IMR-90 (cell line): Measurements from ENCODE around the gene ARHGDIA.

Experiments
- CEBPB ChIP-seq: IDR thresholded peaks from 2 replicates; pipeline ENCODE4 v1.6.1; 2012; ENCODE audit warnings: low read depth, low read length, improper control_type of control experiment
- CHD1 ChIP-seq: IDR thresholded peaks from 2 replicates; pipeline ENCODE4 v1.6.1; 2012; ENCODE audit warnings: low read depth, low read length, improper control_type of control experiment
- CTCF ChIP-seq: conservative IDR thresholded peaks from 2 replicates; pipeline ENCODE4 v1.5.1; 2012; ENCODE audit warnings: mild to moderate bottlenecking, low read depth, low read length, improper control_type of control experiment
- ELK1 ChIP-seq: fragments of 150-350 bp; IDR thresholded peaks from 2 replicates; pipeline ENCODE4 v1.6.1; 2016; ENCODE audit warnings: low read depth, mild to moderate bottlenecking, low read length, moderate library complexity, borderline replicate concordance
- FOS ChIP-seq: fragments of 150-350 bp; IDR thresholded peaks from 2 replicates; pipeline ENCODE4 v1.6.1; 2016; ENCODE audit warnings: low read depth, low read length
- MAFK ChIP-seq: IDR thresholded peaks from 2 replicates; pipeline ENCODE4 v1.6.1; 2012; ENCODE audit warnings: low read depth, low read length, improper control_type of control experiment
- MAZ ChIP-seq: IDR thresholded peaks from 2 replicates; pipeline ENCODE4 v1.6.1; 2012; ENCODE audit warnings: low read depth, mild to moderate bottlenecking, low read length, improper control_type of control experiment, moderate library complexity, borderline replicate concordance
- MXI1 ChIP-seq: IDR thresholded peaks from 2 replicates; pipeline ENCODE4 v1.6.1; 2012; ENCODE audit warnings: low read depth, mild to moderate bottlenecking, low read length, moderate library complexity, borderline replicate concordance
- NFE2L2 ChIP-seq: fragments of 150-350 bp; IDR thresholded peaks from 2 replicates; pipeline ENCODE4 v1.6.1; 2016; ENCODE audit warnings: low read depth, mild to moderate bottlenecking, low read length
- POLR2A ChIP-seq: IDR thresholded peaks from 2 replicates; pipeline ENCODE4 v1.6.1; 2012; ENCODE audit warnings: mild to moderate bottlenecking, low read depth, low read length
- RAD21 ChIP-seq: IDR thresholded peaks from 2 replicates; pipeline ENCODE4 v1.6.1; 2012; ENCODE audit warnings: low read length, improper control_type of control experiment
- RCOR1 ChIP-seq: IDR thresholded peaks from 2 replicates; pipeline ENCODE4 v1.6.1; 2012; ENCODE audit warnings: mild to moderate bottlenecking, low read length, improper control_type of control experiment; ENCODE audit not compliant: insufficient replicate concordance
- SMC3 ChIP-seq: fragments of 150-350 bp; IDR thresholded peaks from 2 replicates; pipeline ENCODE4 v1.6.1; 2016; ENCODE audit warnings: low read depth, mild to moderate bottlenecking, antibody characterized with exemption, low read length, moderate library complexity
- USF2 ChIP-seq: fragments of 150-350 bp; IDR thresholded peaks from 2 replicates; pipeline ENCODE4 v1.6.1; 2017; ENCODE audit warnings: mild to moderate bottlenecking, antibody characterized with exemption, low read length, low read depth

GRCh38 chr17:81866440-81867169 is 4.5 kb downstream of the ARHGDIA start:
- no peak for TF ChIP-seq CTCF
- no peak; the same call in 1 of the 2 replicates for TF ChIP-seq POLR2A
- no peak for TF ChIP-seq NFE2L2
- no peak for TF ChIP-seq MXI1
- TF ChIP-seq SMC3 = no peak
- no peak for TF ChIP-seq FOS
- TF ChIP-seq CHD1 = no peak
- TF ChIP-seq RCOR1 = no peak
- no peak for TF ChIP-seq MAFK
- no peak for TF ChIP-seq MAZ
- TF ChIP-seq RAD21 = no peak
- TF ChIP-seq CEBPB = no peak
- TF ChIP-seq USF2 = no peak
- no peak for TF ChIP-seq ELK1
